Thyroid gland (tissue), 4 donors: ENCODE data around the gene DNAH14.
"Not testable (repeated sequence)": the region's sequence is repeated elsewhere in the genome, so short reads cannot be mapped to it uniquely, and the experiment has no call there.

Experiments used
- CTCF ChIP-seq, 6 experiments: fragments of 200-600 bp in 3 of 6; fragments of 450-650 bp in 3 of 6; sonication (generic) in 3 of 6; IDR thresholded peaks; one replicate each; pipeline ENCODE4 v1.5.1; 2016 to 2019; ENCODE audit warnings: antibody characterized with exemption in 6 of 6, mild to moderate bottlenecking in 2 of 6, inconsistent platforms in 1 of 6, moderate library complexity in 1 of 6
- POLR2A ChIP-seq, 2 donors: fragments of 450-650 bp; IDR thresholded peaks; one replicate each; pipeline ENCODE4 v1.6.1; 2017; ENCODE audit warnings: antibody characterized with exemption in 2 of 2, mild to moderate bottlenecking in 2 of 2, moderate library complexity in 1 of 2

GRCh38 chr1:224991550-224991949, 62.1 kb downstream of the DNAH14 start:
- not testable (repeated sequence) for TF ChIP-seq CTCF, POLR2A (IDR thresholded peaks at IDR 0.05)
